HG03280 (cell line): ENCODE measurements around the gene LDHAL6A.
"Not testable (repeated sequence)": the region's sequence is repeated elsewhere in the genome, so short reads cannot be mapped to it uniquely, and the experiment has no call there.

Experiments
- ATAC-seq: cut with Tn5 transposase; IDR thresholded peaks from one replicate; pipeline ENCODE4 v1.9.1; 2021; ENCODE audit warnings: mild to moderate bottlenecking, moderate library complexity; ENCODE audit not compliant: unreplicated experiment

LDHAL6A gene

DNA sequence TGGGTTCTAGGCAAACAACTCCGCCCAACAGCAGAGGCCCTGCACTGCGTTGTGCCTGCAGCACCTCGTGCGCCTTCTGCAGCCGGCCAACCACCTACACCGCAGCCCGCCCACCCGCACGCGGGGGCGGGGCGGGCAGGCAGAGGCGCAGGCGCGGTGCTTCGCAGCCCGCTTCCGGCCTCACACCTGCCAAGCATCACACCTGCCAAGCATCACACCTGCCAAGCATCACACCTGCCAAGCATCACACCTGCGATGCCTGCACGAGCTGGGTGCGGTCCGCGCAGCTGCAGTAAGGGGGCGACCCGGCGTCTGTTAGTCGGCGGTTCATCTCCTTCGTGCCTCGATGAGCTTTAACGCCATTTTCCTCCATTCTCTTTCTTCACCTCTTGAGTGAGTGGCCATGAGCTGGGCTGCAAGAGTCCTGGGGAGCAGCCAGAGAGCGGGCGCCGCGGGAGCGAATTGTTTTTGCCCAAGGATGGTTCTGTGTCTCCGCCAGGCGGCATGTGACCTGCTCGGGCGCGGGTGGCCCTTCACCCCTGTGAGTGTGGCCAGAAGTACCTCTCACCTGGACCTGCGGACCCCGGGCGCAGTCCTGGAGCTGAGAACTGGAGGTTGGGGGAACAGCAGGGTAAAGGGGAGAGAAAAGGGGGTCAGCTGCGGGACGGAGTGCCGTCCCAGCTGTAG lies at the start of gene LDHAL6A:
Gene LDHAL6A (plus strand): TSS at position 171 of the 687 bp plus-strand sequence. CDS start 825 bp downstream, outside the sequence.
- no peak for ATAC-seq

DNA sequence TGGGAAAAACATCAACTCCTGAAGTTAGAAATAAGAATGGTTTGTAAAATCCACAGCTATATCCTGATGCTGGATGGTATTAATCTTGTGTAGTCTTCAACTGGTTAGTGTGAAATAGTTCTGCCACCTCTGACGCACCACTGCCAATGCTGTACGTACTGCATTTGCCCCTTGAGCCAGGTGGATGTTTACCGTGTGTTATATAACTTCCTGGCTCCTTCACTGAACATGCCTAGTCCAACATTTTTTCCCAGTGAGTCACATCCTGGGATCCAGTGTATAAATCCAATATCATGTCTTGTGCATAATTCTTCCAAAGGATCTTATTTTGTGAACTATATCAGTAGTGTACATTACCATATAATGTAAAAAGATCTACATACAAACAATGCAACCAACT lies 48.3 kb upstream of the LDHAL6A start:
- ATAC-seq, result not testable (repeated sequence)

DNA sequence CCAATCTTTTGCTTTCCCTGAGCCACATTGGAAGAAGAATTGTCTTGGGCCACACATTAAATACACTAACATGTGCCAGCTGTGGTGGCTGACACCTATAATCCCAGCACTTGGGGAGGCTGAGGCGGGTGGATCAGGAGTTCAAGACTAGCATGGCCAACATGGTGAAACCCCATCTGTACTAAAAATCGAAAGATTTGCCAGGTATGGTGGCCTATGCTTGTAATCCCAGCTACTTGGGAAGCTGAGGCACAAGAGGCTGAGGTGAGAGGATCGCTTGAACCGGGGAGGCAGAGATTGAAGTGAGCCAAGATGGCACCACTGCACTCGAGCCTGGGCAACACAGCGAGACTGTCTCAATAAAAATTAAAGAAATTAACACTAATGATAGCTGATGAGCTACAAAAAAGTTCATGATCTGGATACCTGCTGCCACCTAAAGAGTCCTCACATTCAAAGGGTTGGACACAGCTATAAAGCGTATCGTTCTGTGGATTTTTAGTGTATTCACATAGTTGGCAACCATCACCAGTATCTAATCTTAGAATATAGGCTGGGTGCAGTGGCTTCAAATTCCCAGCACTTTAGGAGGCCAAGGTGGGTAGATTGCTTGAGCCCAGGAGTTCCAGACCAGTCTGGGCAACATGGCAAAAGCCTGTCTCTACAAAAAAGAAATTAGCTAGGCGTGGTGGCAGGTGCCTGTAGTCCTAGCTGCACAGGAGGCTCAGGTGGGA lies 46.9 kb upstream of the LDHAL6A start:
- no peak for ATAC-seq

DNA sequence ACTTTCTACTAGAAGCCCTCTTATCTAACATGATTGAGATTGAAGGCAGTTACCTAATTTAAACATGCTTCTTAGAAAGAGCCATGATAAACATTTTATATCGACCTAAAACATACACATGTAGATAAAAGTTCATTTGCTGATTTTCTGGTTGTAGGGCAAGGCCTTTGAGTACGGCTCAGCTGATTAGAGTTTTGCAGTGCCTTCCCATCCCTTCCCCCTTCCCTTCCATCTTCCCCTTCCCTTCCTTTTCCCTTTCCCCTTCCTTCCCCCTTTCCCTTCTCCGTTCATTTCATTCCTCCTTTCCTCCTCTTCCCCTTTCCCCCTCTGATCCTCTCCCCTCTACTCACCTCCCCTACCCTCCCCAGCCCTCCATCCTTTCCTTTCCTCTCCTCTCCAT lies 39.2 kb upstream of the LDHAL6A start:
- ATAC-seq, result no peak

DNA sequence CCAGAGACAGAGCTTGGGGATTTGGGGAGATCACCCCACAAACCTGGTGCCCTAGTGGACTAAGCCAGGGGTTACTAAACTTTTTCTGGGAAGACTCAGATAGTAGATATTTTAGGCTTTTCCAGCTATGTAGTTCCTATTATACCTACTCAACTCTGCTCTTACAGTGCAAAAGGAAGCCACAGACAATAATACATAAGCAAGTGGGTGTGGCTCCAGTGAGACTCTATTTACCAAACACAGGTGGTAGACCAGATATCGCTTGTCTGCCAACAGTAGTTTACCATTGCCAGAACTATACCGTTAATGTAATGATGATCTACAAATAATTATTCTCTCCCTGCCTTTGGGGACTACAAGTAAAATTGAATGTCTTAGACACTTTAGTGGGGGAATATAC lies 36.6 kb upstream of the LDHAL6A start:
- ATAC-seq, result no peak

DNA sequence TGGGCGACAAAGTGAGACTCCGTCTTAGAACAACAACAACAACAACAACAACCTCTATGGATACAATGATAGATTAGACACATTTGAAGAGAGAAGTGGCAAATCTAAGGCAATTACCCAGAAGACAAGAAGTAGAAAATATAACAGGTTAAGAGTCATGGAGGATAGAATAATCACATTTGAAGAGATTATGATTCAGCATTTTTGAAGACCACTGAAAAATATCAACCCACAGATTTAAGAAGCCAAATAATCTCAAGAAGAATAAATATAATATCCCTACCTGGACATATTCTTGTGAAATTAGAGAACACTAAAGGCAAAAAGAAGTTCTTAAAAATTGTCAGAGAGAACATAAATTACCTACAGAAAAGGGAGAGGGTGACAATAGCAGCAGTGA lies 35.6 kb upstream of the LDHAL6A start:
- no peak for ATAC-seq

DNA sequence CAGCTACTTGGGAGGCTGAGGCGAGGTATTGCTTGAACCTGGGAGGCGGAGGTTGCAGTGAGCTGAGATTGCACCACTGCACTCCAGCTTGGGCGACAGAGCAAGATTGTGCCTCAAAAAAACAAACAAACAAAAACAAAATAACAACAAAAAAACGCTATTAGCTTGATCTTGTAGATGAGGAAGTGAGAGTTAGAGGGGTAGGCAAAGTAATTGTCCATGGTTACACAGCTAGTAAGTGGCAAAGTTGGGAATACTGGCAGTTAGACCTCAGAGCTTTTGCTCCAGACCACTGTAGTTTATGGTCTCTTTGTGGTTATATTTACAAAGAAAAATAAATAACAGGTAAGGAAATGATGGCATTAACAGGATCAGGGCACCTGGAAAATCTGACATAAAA lies 28.4 kb upstream of the LDHAL6A start:
- no peak for ATAC-seq

DNA sequence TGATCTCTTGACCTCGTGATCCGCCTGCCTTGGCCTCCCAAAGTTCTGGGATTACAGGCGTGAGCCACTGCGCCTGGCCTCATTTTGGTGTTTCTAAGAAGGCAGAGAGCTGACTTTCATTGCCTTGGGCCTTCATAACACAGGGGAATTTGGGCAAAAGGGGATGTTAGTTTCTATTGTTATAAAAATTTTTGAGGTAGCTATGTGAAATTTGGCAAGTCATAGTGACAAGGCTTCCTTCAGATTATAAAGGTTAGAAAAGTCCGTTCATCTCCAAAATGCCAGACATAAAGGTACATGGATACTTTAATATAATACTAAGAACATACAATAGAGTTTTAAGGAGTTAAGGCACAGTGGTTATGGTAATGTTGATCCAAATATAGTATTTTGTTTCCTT lies 26.3 kb upstream of the LDHAL6A start:
- no peak for ATAC-seq

DNA sequence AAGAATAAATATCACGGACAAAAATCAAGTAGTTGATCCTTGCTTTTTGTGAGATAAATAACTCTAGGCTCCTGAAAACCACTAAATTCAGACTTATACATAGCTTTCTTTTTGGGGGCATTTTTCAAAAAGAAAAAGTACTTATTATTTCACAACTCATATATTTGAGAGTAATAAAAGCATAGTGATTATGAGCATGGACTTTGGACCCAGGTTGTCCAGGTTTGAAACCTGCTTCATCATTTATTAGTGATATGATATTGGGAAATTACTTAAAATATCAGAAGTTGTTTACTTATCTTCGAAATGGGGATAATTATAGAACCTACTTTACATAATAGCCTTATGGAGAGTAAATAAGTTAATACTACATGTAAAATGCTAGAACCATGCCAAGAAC lies 17.0 kb upstream of the LDHAL6A start:
- no peak for ATAC-seq

DNA sequence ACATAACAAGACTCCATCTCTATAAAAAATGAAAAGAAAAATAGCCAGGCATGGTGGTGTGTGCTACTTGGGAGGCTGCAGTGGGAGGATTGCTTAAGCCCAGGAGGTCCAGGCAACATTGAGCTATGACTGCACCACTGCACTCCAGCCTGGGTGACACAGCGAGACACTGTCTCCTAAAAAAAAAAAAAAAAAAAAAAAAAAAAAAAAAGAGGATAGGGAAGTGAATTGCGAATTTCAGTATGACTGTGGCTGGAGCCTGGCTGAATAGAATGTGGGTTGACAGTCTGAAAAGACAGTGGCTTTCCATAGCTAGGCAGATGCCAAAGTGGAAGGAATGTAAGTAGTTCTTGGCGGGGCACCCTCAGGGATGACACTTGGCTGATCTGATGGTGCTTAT lies 6.4 kb upstream of the LDHAL6A start:
- ATAC-seq, result no peak

DNA sequence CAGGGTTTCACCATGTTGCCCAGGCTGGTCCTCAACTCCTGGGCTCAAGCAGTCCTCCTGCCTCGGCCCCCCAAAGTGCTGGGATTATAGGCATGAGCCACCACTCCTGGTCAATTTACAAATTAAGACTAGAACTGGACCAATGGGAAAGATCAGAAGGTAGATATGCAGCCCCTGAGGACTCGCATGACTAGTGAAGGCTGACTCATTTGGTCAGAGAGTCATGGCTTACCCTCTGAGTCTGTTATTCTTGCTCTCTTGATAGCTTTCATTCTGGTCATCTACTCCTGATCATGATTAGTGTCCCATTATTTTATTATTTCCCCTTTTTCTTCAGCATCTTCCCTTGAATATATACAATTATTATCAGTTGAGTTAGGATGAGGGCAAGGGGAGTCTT lies 2.7 kb upstream of the LDHAL6A start:
- ATAC-seq, result no peak

DNA sequence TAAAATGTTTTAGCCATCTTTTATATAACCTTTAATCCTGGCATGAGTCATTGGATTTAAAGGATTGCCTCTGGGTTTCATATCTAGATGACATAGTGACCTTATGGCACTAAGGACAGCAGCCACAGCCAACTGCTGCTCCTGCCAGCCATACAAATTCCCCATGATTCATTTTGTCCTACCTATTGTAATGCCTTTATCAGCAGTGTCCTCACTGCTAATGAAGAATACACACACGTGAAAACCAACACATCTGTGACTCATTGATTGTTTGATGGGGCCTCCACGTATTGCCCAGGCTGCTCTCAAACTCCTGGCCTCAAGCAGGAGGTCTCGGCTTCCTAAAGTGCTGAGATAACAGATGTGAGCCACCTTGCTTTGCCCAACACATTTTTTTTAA lies 1.8 kb downstream of the LDHAL6A start:
- no peak for ATAC-seq

DNA sequence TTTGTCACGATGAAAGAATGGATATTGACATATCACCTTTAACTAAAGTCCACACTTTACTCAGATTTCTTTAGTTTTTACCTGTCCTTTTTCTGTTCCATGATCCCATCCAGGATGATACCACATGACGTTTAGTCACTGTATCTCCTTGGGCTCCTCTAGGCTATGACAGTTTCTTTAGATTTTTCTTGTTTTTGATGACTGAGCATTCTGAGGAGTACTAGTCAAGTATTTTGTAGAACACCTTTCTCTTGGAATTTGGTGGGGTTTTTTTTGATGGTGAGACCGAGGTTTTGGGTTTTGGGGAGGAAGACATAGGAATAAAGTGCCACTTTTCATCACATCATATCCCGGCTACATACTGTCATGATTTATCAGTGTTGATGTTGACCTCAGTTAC lies 4.0 kb downstream of the LDHAL6A start:
- no peak for ATAC-seq

DNA sequence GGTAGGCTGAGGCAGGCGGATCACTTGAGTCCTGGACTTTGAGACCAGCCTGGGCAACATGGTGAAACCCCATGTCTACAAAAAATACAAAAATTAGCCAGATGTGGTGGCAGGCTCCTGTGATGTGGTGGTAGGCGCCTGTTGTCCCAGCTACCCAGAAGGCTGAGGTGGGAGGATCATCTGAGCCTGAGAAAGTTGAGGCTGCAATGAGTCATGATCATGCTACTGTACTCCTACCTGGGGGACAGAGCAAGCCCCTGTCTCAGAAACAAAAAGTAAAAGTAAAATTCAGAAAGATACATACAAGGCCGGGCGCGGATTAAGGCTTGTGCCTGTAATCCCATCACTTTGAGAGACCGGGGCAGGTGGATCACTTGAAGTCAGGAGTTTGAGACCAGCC lies 6.3 kb downstream of the LDHAL6A start:
- ATAC-seq, result no peak

DNA sequence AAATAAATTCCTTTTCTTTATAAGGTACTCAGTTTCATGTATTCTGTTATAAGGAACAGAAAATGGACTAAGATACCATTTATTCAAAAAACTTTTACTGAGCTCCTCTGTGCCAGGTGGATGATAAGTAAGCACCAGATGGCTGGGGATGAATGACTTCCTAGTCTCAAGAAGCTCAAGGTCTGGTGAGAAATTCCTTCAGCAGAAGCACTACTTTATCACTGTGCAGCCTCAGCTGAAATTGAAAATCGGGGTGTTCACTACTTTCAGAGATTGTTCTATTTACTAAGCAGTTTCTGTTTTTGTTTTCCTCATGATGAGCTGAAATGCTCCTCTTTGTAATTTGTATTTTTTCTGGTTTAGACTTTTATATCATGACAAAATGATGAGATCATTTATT lies 7.8 kb downstream of the LDHAL6A start:
- ATAC-seq, result peak; percentile 66

DNA sequence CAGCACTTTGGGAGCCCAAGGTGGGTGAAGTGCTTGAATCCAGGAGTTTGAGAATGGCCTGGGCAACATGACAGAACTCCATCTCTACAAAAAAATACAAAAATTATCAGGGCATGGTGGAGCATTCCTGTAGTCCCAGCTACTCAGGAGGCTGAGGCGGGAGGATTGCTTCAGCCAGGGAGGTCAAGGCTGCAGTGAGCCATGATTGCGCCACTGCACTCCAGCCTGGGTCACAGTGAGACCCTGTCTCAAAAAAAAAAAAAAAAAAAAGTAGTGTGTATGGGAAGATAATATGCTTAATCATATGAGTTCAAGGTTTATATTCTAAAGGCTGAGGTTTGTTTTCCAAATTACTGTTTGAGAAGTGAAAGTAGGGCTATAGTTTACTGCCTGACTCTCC lies 10.7 kb downstream of the LDHAL6A start:
- no peak for ATAC-seq

DNA sequence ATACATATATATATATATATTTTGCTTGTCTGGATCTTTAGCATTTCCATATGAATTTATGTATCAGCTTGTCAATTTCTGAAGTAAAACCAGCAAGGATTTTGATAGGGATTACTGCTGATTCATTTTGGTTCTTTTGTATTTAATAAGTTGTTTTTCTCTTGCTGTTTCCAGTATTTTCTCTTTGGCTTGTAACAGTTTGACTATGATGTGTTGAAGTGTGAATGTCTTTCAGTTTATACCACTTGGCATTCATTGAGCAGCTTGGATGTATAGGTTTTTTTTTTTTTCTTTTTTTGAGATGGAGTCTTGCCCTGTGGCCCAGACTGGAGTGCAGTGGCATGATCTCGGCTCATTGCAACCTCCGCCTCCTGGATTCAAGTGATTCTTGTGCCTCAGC lies 12.4 kb downstream of the LDHAL6A start:
- ATAC-seq, result no peak

DNA sequence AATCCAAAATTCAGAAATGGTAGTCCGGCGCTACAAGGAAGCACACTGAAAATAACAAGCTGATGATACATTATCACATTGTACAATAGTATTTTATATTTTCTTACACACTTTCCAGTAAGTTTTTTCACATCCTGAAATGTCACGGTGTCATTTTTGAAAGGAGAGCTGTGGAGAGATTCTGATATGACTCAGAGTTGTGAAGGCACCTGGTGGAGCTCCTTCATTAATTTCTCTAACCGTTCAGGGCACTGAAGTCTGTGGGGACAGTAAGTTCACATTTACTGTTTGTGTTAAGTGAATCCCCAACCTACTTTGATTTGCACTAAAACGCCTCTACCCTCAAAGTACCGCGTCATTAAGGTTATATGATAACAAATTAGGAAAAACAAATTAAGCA lies 13.3 kb downstream of the LDHAL6A start:
- ATAC-seq, result no peak

DNA sequence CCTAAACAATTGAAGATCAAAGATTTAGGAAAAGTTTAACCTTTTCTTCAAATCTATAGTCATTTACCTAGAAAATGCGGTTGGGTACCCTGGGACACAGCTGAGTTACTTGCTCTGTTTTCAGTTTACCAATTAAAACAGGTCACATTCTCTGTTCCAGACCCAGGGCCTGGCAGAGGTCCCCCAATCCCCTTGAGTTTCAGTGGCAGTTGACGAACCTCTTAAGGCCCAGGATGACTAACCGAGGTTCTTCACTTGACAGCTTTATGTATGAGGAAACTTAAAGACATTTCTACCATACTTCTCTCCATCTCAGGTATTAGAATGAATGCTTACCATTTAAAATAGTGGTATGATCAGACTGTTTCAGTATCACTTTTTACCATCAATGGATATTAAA lies 16.3 kb downstream of the LDHAL6A start:
- no peak for ATAC-seq

DNA sequence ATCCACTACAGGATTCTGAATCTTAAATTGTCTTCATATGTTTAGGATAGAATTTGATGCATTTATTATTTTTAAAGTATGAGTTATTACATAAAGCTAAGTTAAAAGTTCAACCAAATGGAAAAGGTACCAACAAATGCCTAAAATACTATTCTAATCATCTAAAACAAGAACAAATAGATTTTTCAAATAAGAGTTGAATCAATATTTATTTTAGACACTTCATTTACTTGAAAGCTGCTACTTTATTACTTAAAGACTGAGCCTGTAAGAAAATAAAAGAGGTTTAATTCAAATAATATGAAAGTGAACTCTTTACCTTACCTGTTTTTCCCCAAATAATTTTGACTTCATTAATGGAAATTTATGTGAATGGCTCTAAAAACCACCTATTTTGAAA lies 16.9 kb downstream of the LDHAL6A start:
- no peak for ATAC-seq

DNA sequence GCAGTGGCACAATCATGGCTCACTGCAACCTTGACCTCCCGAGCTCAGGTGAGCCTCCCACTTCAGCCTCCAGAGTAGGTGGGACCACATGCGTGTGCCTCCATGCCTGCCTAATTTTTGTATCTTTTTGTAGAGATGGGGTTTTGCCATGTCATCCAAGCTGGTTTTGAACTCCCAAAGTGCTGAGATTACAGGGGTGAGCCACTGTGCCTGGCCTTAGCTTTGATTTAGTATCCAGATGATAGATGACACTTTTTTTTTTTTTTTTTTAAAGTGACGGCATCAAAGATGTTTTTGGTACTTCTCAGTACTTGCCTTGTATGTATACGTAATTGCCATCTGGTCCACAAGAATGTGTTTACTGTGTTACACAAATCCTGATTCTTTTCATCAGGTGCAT lies 23.4 kb downstream of the LDHAL6A start:
- ATAC-seq, result no peak

DNA sequence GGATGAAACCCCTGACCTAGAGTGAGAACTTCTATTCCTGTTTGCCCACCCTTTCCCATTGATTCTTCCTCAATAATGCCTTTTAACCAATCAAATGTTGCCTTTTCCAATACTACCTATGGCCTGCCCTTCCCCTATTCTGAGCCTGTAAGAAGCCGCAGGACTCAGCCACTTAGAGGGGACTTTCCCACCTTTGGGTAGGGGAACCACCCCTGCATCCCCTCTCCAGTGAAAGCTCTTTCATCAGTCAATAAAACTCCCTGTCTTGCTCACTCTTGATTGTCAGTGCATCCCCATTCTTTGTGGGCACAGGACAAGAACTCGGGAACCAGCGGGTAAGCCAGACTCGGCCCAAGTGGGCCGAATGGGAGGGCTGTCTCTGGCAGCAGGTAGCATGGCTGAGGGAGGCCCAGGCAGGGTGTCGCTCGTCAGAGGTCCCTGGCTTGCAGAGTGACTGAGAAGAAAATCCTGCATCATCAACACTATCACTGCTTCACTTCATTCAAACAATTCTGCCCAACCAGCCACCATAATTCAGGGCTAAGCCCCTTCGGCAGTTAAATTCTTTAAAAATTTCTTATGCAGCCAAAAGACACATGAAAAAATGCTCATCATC lies 30.4 kb downstream of the LDHAL6A start:
- peak; percentile 50 for ATAC-seq
